GM12878 (cell line): ENCODE measurements around the gene SETBP1. TPM values are rescaled to one million over a fixed set of nuclear protein-coding genes. Genes with fewer than 3 reads are reported as not detected.

Experiments
- ATAC-seq: fragments of 200-7000 bp; cut with Tn5 transposase; 3 replicates; pipeline ENCODE4 v1.9.1; 2020; ENCODE audit warnings: mild to moderate bottlenecking, moderate library complexity
- BruUV-seq: library from RNA; stranded (reverse); fragments of 400-500 nt; replicated peaks from 2 replicates; lab custom pipeline; 2021; lab: Mats Ljungman, UMichigan
- CTCF ChIA-PET: fragments of 300-600 bp; sonication (Branson Sonifier 250); formaldehyde crosslinking; extraction: SDS; loops from one replicate; lab custom pipeline; 2021; ENCODE audit warnings: inconsistent platforms; lab: Yijun Ruan, JAX
- POLR2A ChIA-PET: fragments of 350-600 bp; formaldehyde crosslinking; extraction: SDS; loops from one replicate; lab custom pipeline; 2021; ENCODE audit warnings: inconsistent platforms; lab: Charles Lee
- RAD21 ChIA-PET: fragments of 300-600 bp; sonication (Branson Sonifier 250); formaldehyde crosslinking; loops from one replicate; lab custom pipeline; 2023; ENCODE audit warnings: antibody characterized with exemption; ENCODE audit not compliant: unreplicated experiment; lab: Charles Lee
- SMC1A ChIA-PET: fragments of 300-600 bp; sonication (Branson Sonifier 250); formaldehyde crosslinking; loops from one replicate; lab custom pipeline; 2023; ENCODE audit not compliant: unreplicated experiment, uncharacterized antibody; lab: Charles Lee
- DNase-seq: peaks from one replicate; pipeline ENCODE4 v3.0.0-alpha.2; 2011; ENCODE audit warnings: low read depth, low spot score
- FAIRE-seq: peaks from 3 replicates; lab custom pipeline; 2011; peaks lifted over from hg19 to GRCh38; lab: Jason Lieb, UNC
- H2AFZ ChIP-seq: 2 replicates; pipeline ENCODE4 v1.6.0; 2011; ENCODE audit warnings: low read depth, low read length, control low read depth; ENCODE audit not compliant: control insufficient read depth
- H3K27ac ChIP-seq: 2 replicates; pipeline ENCODE4 v1.5.1; 2011; ENCODE audit warnings: control low read depth; ENCODE audit not compliant: control insufficient read depth, insufficient read depth
- H3K27me3 ChIP-seq, 2 experiments: replicated peaks in 1 of 2; 2 replicates each; pipeline versions ENCODE4 v1.6.0 to v1.6.1; 2011; ENCODE audit warnings: low read length in 1 of 2; ENCODE audit not compliant: control insufficient read depth in 2 of 2, insufficient read depth in 2 of 2
- H3K36me3 ChIP-seq, 2 experiments: 2 replicates each; pipeline ENCODE4 v1.5.1; 2011; ENCODE audit warnings: low read length in 1 of 2; ENCODE audit not compliant: control insufficient read depth in 2 of 2, insufficient read depth in 2 of 2
- H3K4me1 ChIP-seq: 2 replicates; pipeline ENCODE4 v1.6.1; 2011; ENCODE audit warnings: mild to moderate bottlenecking, low read length, moderate library complexity, mixed read lengths; ENCODE audit not compliant: control insufficient read depth, insufficient read depth
- H3K4me2 ChIP-seq: 2 replicates; pipeline ENCODE4 v1.6.0; 2011; ENCODE audit warnings: control low read depth; ENCODE audit not compliant: control insufficient read depth, insufficient read depth
- H3K4me3 ChIP-seq: fragments of 200-600 bp; sonication (generic); 2 replicates; pipeline ENCODE4 v1.5.1; 2016
- H3K79me2 ChIP-seq: 2 replicates; pipeline ENCODE4 v1.6.0; 2011; ENCODE audit warnings: low read length; ENCODE audit not compliant: control insufficient read depth, insufficient read depth
- H3K9ac ChIP-seq: 2 replicates; pipeline ENCODE4 v1.8.0; 2011; ENCODE audit warnings: low read length, control low read depth, mixed read lengths; ENCODE audit not compliant: control insufficient read depth, insufficient read depth
- H3K9me3 ChIP-seq: replicated peaks from 3 replicates; pipeline ENCODE4 v1.5.1; 2011; ENCODE audit warnings: mild to moderate bottlenecking, low read length; ENCODE audit not compliant: control insufficient read depth, insufficient read depth
- H4K20me1 ChIP-seq: 2 replicates; pipeline ENCODE4 v1.6.0; 2011; ENCODE audit not compliant: control insufficient read depth, insufficient read depth
- ASH2L ChIP-seq: fragments of 300-600, 200-600 bp; sonication (generic); IDR thresholded peaks from 2 replicates; pipeline ENCODE4 v1.6.1; 2017; ENCODE audit warnings: low read depth, mild to moderate bottlenecking, borderline replicate concordance
- BACH1 ChIP-seq: fragments of 450-650 bp; IDR thresholded peaks from 2 replicates; pipeline ENCODE4 v1.6.1; 2017; ENCODE audit warnings: mild to moderate bottlenecking, borderline replicate concordance
- IKZF2 ChIP-seq, 2 experiments: fragments of 450-650 bp; IDR thresholded peaks; 2 replicates each; pipeline ENCODE4 v1.6.1; 2017; ENCODE audit warnings: mild to moderate bottlenecking in 2 of 2, moderate library complexity in 2 of 2
- KLF5 ChIP-seq: fragments of 450-650 bp; IDR thresholded peaks from 2 replicates; pipeline ENCODE4 v1.6.1; 2014; ENCODE audit warnings: mild to moderate bottlenecking; ENCODE audit not compliant: partially characterized antibody
- SMC3 ChIP-seq: IDR thresholded peaks from 2 replicates; pipeline ENCODE4 v1.6.1; 2011; ENCODE audit warnings: low read length, improper control_type of control experiment, borderline replicate concordance
- STAT1 ChIP-seq: fragments of 450-650 bp; conservative IDR thresholded peaks from 2 replicates; pipeline ENCODE4 v1.6.1; 2014; ENCODE audit warnings: antibody characterized with exemption, mild to moderate bottlenecking
- SUPT20H ChIP-seq: IDR thresholded peaks from 2 replicates; pipeline ENCODE4 v1.6.1; 2011; ENCODE audit warnings: low read depth, mild to moderate bottlenecking, low read length, moderate library complexity, borderline replicate concordance; ENCODE audit not compliant: control insufficient read depth
- ZNF384 ChIP-seq: IDR thresholded peaks from 2 replicates; pipeline ENCODE4 v1.6.1; 2012; ENCODE audit warnings: low read depth, mild to moderate bottlenecking, low read length, improper control_type of control experiment, borderline replicate concordance
- WGBS: methylation state at CpG from one replicate; pipeline ENCODE4 v1.1.6; 2016; ENCODE audit warnings: low lambda C conversion rate; ENCODE audit not compliant: insufficient replicate concordance, insufficient coverage; ENCODE audit errors: missing lambda C conversion rate; 5-methylcytosine and 5-hydroxymethylcytosine counted together
- in situ Hi-C: fragments of 300-500 bp; cut with MboI; formaldehyde crosslinking; loops from 9 replicates; pipeline ENCODE4 v1.14.3; 2018; ENCODE audit warnings: mixed read lengths
- intact Hi-C: fragments of 100-400 bp; cut with micrococcal nuclease; formaldehyde crosslinking; loops from one replicate; pipeline ENCODE4 v1.14.2; 2022; ENCODE audit not compliant: unreplicated experiment
- polyA plus RNA-seq, 11 experiments: library from polyadenylated mRNA; depleted of rRNA in 4 of 11; unstranded in 6 of 11; stranded (reverse) in 5 of 11; fragments of >200 nt; fragmentation: Nextera tagmentation in 4 of 11; fragmentation: Illumina TruSeq in 1 of 11; extraction: Ambion mirVana in 4 of 11; extraction: Trizol in 1 of 11; gene quantifications; 1 replicate in 1 of 11; 2 replicates in 10 of 11; pipeline versions ENCODE4 v1.2.1 to v1.2.3, GENCODE V29; 2011 to 2016; ENCODE audit warnings: inconsistent platforms in 2 of 11, missing spikeins in 2 of 11, low read depth in 1 of 11
- total RNA-seq, 4 experiments: library from RNA; depleted of rRNA in 3 of 4; stranded (reverse); fragments of >200 nt in 3 of 4; fragmentation: Illumina TruSeq in 1 of 4; extraction: Trizol in 1 of 4; gene quantifications; 2 replicates each; pipeline versions ENCODE4 v1.2.1 to v1.2.3, GENCODE V29; 2013 to 2021
- TF ChIP-seq, protein P1 (sequence below): IDR thresholded peaks from 2 replicates; pipeline ENCODE4 v1.6.1; 2012; ENCODE audit warnings: low read depth, low read length, improper control_type of control experiment
- TF ChIP-seq, protein P2 (sequence below): fragments of 450-650 bp; IDR thresholded peaks from 2 replicates; pipeline ENCODE4 v1.6.1; 2016; ENCODE audit warnings: mild to moderate bottlenecking
- TF ChIP-seq, protein P3 (sequence below): IDR thresholded peaks from 2 replicates; pipeline ENCODE4 v1.6.1; 2012; ENCODE audit warnings: low read depth, low read length, improper control_type of control experiment

The SETBP1 gene
- total and polyA plus RNA-seq, 10 of the 15 experiments (the other 5 are each of a cell fraction or from before 2014, with no cell fraction given) = 0.99 to 29.7 (median 8.3) TPM

DNA sequence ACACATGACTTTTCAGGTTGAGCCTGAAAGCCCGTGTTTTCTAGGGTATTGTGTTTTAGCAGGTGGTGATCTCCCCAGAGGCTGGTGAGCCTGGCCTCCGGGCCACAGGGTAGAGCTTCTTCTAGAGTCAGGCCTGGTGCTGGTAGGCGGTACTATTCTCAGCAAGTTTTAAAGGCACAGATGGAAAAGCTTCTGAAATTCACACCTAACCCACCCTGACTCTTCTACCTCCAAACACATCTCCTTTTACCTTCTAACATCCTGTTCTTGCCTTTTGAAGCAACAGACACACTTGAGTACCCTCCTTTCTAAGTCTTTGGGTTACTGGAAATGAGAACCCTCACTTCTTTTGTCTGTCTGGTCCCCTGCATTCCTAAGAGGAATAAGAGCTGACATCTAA lies 191.1 kb downstream of the SETBP1 start:
- Histone ChIP-seq H4K20me1 (no peaks in the 10 kb centered on the region), H3K9ac (no peak overlapping the region), H3K36me3 (peaks cover 0 to 3% of the 10 kb centered on the region in 2 experiments; a peak in 1 of 4 replicates), H3K4me3 (no peak overlapping the region), H3K27me3 (no peaks in the 10 kb centered on the region), H3K79me2 (no peaks in the 10 kb centered on the region), H3K4me1 (peaks cover 12% of the 10 kb centered on the region), H3K9me3 (no peaks in the 10 kb centered on the region), H3K27ac (no peak overlapping the region), H3K4me2 (no peak overlapping the region), H2AFZ (no peak overlapping the region)
- intact Hi-C loops (no loop called here), in situ Hi-C loops (no loop called here)
- WGBS = 64% methylated on average over 3 of the region's 3 CpGs
- POLR2A ChIA-PET = interaction anchor here (1.2 kb wide), 1 partner anchor 11 kb away, joined by 4 read pairs; no protein-coding TSS in a partner anchor
- no peak for TF ChIP-seq SUPT20H
- TF ChIP-seq KLF5 = no peak
- peak in 1 of 2 experiments; percentile 14; a peak in 1 of 4 replicates for TF ChIP-seq IKZF2 (IDR thresholded peaks at IDR 0.05)
- BruUV-seq = no TSS peak
- SMC1A ChIA-PET = interaction anchor here (0.8 to 3.6 kb wide), 24 partner anchors 10 to 344 kb away, joined by 3 to 18 read pairs (median 4); no protein-coding TSS in a partner anchor
- ATAC-seq (peak; percentile 86), DNase-seq (no peak), FAIRE-seq (no peak)
- CTCF ChIA-PET = interaction anchor here (0.8 to 1.8 kb wide), 6 partner anchors 10 to 189 kb away, joined by 3 to 5 read pairs (median 4); no protein-coding TSS in a partner anchor
- RAD21 ChIA-PET = interaction anchor here (0.9 to 2.2 kb wide), 9 partner anchors 8 to 341 kb away, joined by 3 to 5 read pairs (median 4); no protein-coding TSS in a partner anchor

DNA sequence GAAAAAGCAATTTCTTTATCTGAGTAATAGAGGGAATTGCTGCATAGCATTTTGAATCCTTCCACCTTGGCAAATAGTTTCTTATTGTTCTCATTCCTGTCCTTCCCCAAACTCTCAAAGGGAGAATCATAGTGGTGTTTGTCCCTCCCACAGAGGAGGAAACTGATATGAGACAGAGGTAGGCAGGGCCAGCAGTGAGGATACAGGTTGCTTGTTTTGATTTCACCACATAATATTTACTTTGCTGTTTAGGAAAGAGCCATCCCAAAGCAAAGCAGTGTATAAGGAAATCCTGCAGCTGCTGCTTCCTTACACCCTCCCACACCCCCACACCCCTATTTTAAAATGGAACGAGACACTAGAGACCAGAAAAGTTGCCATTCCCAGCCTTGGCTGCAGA lies 195.3 kb downstream of the SETBP1 start:
- BruUV-seq = no TSS peak
- DNase-seq = no peak
- no peak overlapping the region for H3K27ac ChIP-seq
- POLR2A ChIA-PET = no interaction called here
- H3K9ac ChIP-seq = no peak overlapping the region
- H2AFZ ChIP-seq = no peak overlapping the region
- in situ Hi-C loops = no loop called here
- no peaks in the 10 kb centered on the region for H4K20me1 ChIP-seq
- peaks cover 9% of the 10 kb centered on the region for H3K4me1 ChIP-seq
- no peaks in the 10 kb centered on the region; a peak in 1 of 4 replicates for H3K36me3 ChIP-seq
- no peak overlapping the region for H3K4me3 ChIP-seq
- WGBS = 43% methylated on average over 1 of the region's 1 CpG
- no peaks in the 10 kb centered on the region for H3K9me3 ChIP-seq
- CTCF ChIA-PET = interaction anchor here (0.6 kb wide), 1 partner anchor 9 kb away, joined by 3 read pairs; no protein-coding TSS in a partner anchor
- no peak for ATAC-seq
- no peak for FAIRE-seq
- H3K27me3 ChIP-seq = no peaks in the 10 kb centered on the region
- RAD21 ChIA-PET = interaction anchor here (0.6 kb wide), 1 partner anchor 19 kb away, joined by 3 read pairs; no protein-coding TSS in a partner anchor
- no peak overlapping the region for H3K4me2 ChIP-seq
- intact Hi-C loops = no loop called here
- H3K79me2 ChIP-seq = no peaks in the 10 kb centered on the region
- SMC1A ChIA-PET = interaction anchor here (1.1 kb wide), 1 partner anchor 11 kb away, joined by 4 read pairs; no protein-coding TSS in a partner anchor
- TF ChIP-seq, protein P1, sequence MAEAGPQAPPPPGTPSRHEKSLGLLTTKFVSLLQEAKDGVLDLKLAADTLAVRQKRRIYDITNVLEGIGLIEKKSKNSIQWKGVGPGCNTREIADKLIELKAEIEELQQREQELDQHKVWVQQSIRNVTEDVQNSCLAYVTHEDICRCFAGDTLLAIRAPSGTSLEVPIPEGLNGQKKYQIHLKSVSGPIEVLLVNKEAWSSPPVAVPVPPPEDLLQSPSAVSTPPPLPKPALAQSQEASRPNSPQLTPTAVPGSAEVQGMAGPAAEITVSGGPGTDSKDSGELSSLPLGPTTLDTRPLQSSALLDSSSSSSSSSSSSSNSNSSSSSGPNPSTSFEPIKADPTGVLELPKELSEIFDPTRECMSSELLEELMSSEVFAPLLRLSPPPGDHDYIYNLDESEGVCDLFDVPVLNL = no peak
- TF ChIP-seq, protein P2, sequence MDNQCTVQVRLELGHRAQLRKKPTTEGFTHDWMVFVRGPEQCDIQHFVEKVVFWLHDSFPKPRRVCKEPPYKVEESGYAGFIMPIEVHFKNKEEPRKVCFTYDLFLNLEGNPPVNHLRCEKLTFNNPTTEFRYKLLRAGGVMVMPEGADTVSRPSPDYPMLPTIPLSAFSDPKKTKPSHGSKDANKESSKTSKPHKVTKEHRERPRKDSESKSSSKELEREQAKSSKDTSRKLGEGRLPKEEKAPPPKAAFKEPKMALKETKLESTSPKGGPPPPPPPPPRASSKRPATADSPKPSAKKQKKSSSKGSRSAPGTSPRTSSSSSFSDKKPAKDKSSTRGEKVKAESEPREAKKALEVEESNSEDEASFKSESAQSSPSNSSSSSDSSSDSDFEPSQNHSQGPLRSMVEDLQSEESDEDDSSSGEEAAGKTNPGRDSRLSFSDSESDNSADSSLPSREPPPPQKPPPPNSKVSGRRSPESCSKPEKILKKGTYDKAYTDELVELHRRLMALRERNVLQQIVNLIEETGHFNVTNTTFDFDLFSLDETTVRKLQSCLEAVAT = no peak
- TF ChIP-seq SMC3 = no peak
- no peak for TF ChIP-seq BACH1
- no peak for TF ChIP-seq ASH2L
- TF ChIP-seq STAT1 = no peak
- TF ChIP-seq, protein P3, sequence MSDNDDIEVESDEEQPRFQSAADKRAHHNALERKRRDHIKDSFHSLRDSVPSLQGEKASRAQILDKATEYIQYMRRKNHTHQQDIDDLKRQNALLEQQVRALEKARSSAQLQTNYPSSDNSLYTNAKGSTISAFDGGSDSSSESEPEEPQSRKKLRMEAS = no peak
- no peak for TF ChIP-seq ZNF384
